Smooth muscle cell (in vitro differentiated cells): ENCODE measurements around the gene VDAC1. TPM values are rescaled to one million over a fixed set of nuclear protein-coding genes. Genes with fewer than 3 reads are reported as not detected.

ENCODE experiments used
- DNase-seq: peaks from one replicate; lab custom pipeline; 2025; ENCODE audit not compliant: unreplicated experiment; lab: John Stamatoyannopoulos, UW
- H2AFZ ChIP-seq: fragments of 200-600 bp; sonication (generic); 2 replicates; pipeline ENCODE4 v1.6.0; 2016; ENCODE audit warnings: antibody characterized with exemption, low read depth, mild to moderate bottlenecking
- H3F3A ChIP-seq: fragments of 200-600 bp; sonication (generic); 2 replicates; pipeline ENCODE4 v1.6.0; 2017; ENCODE audit warnings: antibody characterized with exemption, low read depth
- H3K27ac ChIP-seq: fragments of 200-600 bp; sonication (generic); 2 replicates; pipeline ENCODE4 v1.5.1; 2016; ENCODE audit warnings: low read depth, mild to moderate bottlenecking
- H3K27me3 ChIP-seq: fragments of 200-600 bp; sonication (generic); 2 replicates; pipeline ENCODE4 v1.6.1; 2016; ENCODE audit warnings: low read depth, mild to moderate bottlenecking
- H3K36me3 ChIP-seq: fragments of 200-600 bp; sonication (generic); 2 replicates; pipeline ENCODE4 v1.5.1; 2016; ENCODE audit warnings: low read depth
- H3K4me1 ChIP-seq: fragments of 200-600 bp; sonication (generic); 2 replicates; pipeline ENCODE4 v1.5.1; 2016; ENCODE audit warnings: low read depth
- H3K4me2 ChIP-seq: fragments of 200-600 bp; sonication (generic); 2 replicates; pipeline ENCODE4 v1.6.0; 2016; ENCODE audit warnings: mild to moderate bottlenecking
- H3K4me3 ChIP-seq: fragments of 200-600 bp; sonication (generic); 2 replicates; pipeline ENCODE4 v1.5.1; 2016; ENCODE audit warnings: mild to moderate bottlenecking
- H3K79me2 ChIP-seq: fragments of 200-600 bp; sonication (generic); 2 replicates; pipeline ENCODE4 v1.6.0; 2016; ENCODE audit warnings: low read depth, mild to moderate bottlenecking
- H3K9ac ChIP-seq: fragments of 200-600 bp; sonication (generic); 2 replicates; pipeline ENCODE4 v1.6.0; 2016; ENCODE audit warnings: low read depth
- H3K9me3 ChIP-seq: fragments of 200-600 bp; sonication (generic); replicated peaks from 2 replicates; pipeline ENCODE4 v1.5.1; 2016; ENCODE audit warnings: low read depth
- H4K20me1 ChIP-seq: fragments of 200-600 bp; sonication (generic); 2 replicates; pipeline ENCODE4 v1.6.0; 2016; ENCODE audit warnings: low read depth
- CTCF ChIP-seq: fragments of 200-600 bp; sonication (generic); IDR thresholded peaks from 2 replicates; pipeline ENCODE4 v1.5.1; 2017; ENCODE audit warnings: borderline replicate concordance, mild to moderate bottlenecking, antibody characterized with exemption; ENCODE audit not compliant: insufficient read depth, poor library complexity, severe bottlenecking
- WGBS: methylation state at CpG from one replicate; pipeline ENCODE4 v1.1.7; 2016; ENCODE audit warnings: low lambda C conversion rate; 5-methylcytosine and 5-hydroxymethylcytosine counted together
- polyA plus RNA-seq: library from polyadenylated mRNA; unstranded; fragments of >200 nt; fragmentation: Nextera tagmentation; extraction: Ambion mirVana; gene quantifications from 2 replicates; pipeline ENCODE4 v1.2.1, GENCODE V29; 2016
- total RNA-seq: library from RNA; depleted of rRNA; stranded (reverse); fragments of >200 nt; gene quantifications from 2 replicates; pipeline ENCODE4 v1.2.3, GENCODE V29; 2014

VDAC1 gene
- total and polyA plus RNA-seq, 2 experiments from 2014 or later, result 221 to 252 TPM

GRCh38 chr5:133924221-133924920 is 80.4 kb downstream of the VDAC1 start:
- no peak for TF ChIP-seq CTCF
- Histone ChIP-seq H2AFZ (no peak overlapping the region), H3K27me3 (peaks cover 3% of the 10 kb centered on the region), H3K79me2 (no peaks in the 10 kb centered on the region), H3K4me2 (no peak overlapping the region), H3K4me1 (no peaks in the 10 kb centered on the region), H3K9ac (no peak overlapping the region), H3K27ac (no peak overlapping the region), H4K20me1 (no peaks in the 10 kb centered on the region), H3K36me3 (no peaks in the 10 kb centered on the region), H3F3A (no peaks in the 10 kb centered on the region), H3K9me3 (no peaks in the 10 kb centered on the region), H3K4me3 (no peak overlapping the region)
- DNase-seq, result no peak
- 79% methylated on average over 5 of the region's 5 CpGs for WGBS

- Histone ChIP-seq H3K9ac (no peak overlapping the region), H3K4me3 (no peak overlapping the region)
- TF ChIP-seq CTCF, result no peak
Measured at GRCh38 chr5:133921979-133922378, 82.8 kb downstream of the VDAC1 start.

More at GRCh38 chr5:133921979-133922378, 82.8 kb downstream of the VDAC1 start:
- Histone ChIP-seq H3K27me3 (peaks cover 3% of the 10 kb centered on the region), H3K4me2 (no peak overlapping the region), H2AFZ (no peak overlapping the region), H3K4me1 (no peaks in the 10 kb centered on the region), H3K9me3 (no peaks in the 10 kb centered on the region), H4K20me1 (no peaks in the 10 kb centered on the region), H3K27ac (no peak overlapping the region), H3F3A (no peaks in the 10 kb centered on the region), H3K36me3 (no peaks in the 10 kb centered on the region), H3K79me2 (no peaks in the 10 kb centered on the region)
- no peak for DNase-seq
- 50% methylated on average over 5 of the region's 5 CpGs for WGBS

Other genes starting within 250 kb of the VDAC1 start
- 128 and 169 TPM in 2 replicates for gene C5orf15, start 36.4 kb downstream of the VDAC1 start, total RNA-seq
- gene C5orf15, start 36.4 kb downstream of the VDAC1 start, polyA plus RNA-seq, result 64.9 and 66.1 TPM in 2 replicates
- gene TCF7, start 109.7 kb upstream of the VDAC1 start, total RNA-seq, result 1.8 and 3.2 TPM in 2 replicates
- 3.4 and 10.8 TPM in 2 replicates for gene TCF7, start 109.7 kb upstream of the VDAC1 start, polyA plus RNA-seq
- 620 and 658 TPM in 2 replicates for gene SKP1, start 172.0 kb upstream of the VDAC1 start, total RNA-seq
- gene SKP1, start 172.0 kb upstream of the VDAC1 start, polyA plus RNA-seq, result 735 and 739 TPM in 2 replicates
- gene PPP2CA, start 221.1 kb upstream of the VDAC1 start, total RNA-seq, result 82.4 and 178 TPM in 2 replicates
- 243 and 244 TPM in 2 replicates for gene PPP2CA, start 221.1 kb upstream of the VDAC1 start, polyA plus RNA-seq